Body of pancreas (tissue), 4 donors: ENCODE data around the gene ENTPD2.

Experiments used
- POLR2A ChIP-seq, 3 donors: fragments of 450-650 bp; IDR thresholded peaks; one replicate each; pipeline ENCODE4 v1.6.1; 2016; ENCODE audit warnings: antibody characterized with exemption in 3 of 3, mild to moderate bottlenecking in 2 of 3
- TF ChIP-seq, protein P1 (sequence below), 7 experiments: fragments of 450-650 bp in 4 of 7; fragments of 200-600 bp in 3 of 7; sonication (generic) in 3 of 7; IDR thresholded peaks; one replicate each; pipeline ENCODE4 v1.5.1; 2016 to 2019; ENCODE audit warnings: antibody characterized with exemption in 7 of 7

DNA sequence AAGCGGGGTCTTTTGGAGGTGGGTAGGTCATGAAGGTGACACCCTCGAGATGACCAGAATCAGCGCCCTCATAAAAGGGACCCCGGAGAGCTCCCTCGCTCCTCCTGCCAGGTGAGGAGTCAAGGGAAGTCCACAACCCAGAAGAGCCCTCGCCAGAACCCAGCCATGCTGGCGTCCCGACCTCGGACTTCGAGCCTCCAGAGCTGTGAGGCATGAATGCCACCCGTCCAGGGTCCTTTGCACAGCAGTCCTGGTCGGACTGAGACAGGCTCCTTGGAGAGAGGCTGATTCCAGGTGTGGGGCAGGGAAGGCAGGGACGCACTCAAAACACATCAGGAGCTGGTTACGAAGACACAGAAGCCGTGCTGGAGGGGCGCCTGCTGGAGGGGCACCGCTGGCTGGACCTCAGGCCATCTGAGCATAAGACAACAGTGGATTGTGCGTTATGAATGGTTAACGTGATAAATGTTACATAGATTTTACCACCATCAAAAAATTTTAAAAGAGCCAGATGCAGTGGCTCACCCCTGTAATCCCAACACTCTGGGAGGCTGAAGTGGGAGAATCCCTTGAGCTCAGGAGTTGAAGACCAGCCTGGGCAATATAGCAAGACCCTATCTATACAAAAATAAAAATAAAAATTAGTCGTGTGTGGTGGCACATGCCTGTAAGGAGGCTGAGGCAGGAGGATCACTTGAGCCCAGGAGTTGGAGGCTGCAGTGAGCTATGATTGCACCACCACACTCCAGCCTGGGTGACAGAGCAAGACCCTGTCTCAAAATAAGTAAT lies 51.8 kb downstream of the ENTPD2 start:
- TF ChIP-seq, protein P1, sequence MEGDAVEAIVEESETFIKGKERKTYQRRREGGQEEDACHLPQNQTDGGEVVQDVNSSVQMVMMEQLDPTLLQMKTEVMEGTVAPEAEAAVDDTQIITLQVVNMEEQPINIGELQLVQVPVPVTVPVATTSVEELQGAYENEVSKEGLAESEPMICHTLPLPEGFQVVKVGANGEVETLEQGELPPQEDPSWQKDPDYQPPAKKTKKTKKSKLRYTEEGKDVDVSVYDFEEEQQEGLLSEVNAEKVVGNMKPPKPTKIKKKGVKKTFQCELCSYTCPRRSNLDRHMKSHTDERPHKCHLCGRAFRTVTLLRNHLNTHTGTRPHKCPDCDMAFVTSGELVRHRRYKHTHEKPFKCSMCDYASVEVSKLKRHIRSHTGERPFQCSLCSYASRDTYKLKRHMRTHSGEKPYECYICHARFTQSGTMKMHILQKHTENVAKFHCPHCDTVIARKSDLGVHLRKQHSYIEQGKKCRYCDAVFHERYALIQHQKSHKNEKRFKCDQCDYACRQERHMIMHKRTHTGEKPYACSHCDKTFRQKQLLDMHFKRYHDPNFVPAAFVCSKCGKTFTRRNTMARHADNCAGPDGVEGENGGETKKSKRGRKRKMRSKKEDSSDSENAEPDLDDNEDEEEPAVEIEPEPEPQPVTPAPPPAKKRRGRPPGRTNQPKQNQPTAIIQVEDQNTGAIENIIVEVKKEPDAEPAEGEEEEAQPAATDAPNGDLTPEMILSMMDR (IDR thresholded peaks at IDR 0.05): no peak
- TF ChIP-seq POLR2A (IDR thresholded peaks at IDR 0.05): no peak
